ENCODE measurements around the gene SCUBE3.

Gene SCUBE3

DNA sequence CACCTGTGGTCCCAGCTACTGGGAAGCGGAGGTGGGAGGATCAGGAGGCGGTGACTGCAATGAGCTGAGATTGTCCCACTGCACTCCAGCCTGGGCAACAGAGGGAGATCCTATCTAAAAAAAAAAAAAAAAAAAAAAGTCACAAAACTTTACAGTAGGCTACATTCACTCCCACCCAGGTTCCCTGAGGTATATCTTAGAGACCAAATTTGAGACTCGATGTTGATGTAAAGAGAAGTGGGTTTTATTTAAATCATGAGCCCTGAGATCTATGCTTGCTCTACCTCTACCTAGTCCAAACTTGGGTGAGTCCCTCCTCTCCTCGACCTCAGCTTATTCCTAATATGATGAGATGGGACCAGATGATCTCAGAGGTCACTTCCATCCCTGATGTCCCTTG lies 75.1 kb downstream of the SCUBE3 start:
- Histone ChIP-seq H3K79me2 (ENCODE audit: control insufficient read depth, insufficient read depth, low read length, poor library complexity) (no peaks in the 10 kb centered on the region), H3K4me1 (ENCODE audit: control insufficient read depth in 1 of 2, insufficient read depth in 2 of 2, low read length in 2 of 2) (no peaks in the 10 kb centered on the region), H3K14ac (ENCODE audit: low read length) (no peak overlapping the region), H4K91ac (ENCODE audit: low read depth, low read length) (no peak overlapping the region), H2AFZ (ENCODE audit: insufficient read depth, low read length, poor library complexity) (no peak overlapping the region), H3K23ac (ENCODE audit: low read length) (no peak overlapping the region), H3K79me1 (ENCODE audit: low read length) (no peaks in the 10 kb centered on the region), H3K27ac (ENCODE audit: low read depth, low read length) (no peak overlapping the region), H2BK120ac (ENCODE audit: insufficient read depth, low read length, poor library complexity) (no peak overlapping the region), H3K4ac (ENCODE audit: low read depth, low read length) (no peak overlapping the region), H3K9ac (ENCODE audit: low read length) (no peak overlapping the region), H3K18ac (ENCODE audit: low read length) (no peak overlapping the region), H3K27me3 (ENCODE audit: insufficient read depth, low read length) (no peaks in the 10 kb centered on the region), H3K4me3 (ENCODE audit: low read depth, low read length) (no peak overlapping the region), H4K12ac (ENCODE audit: low read depth, low read length) (no peak overlapping the region), H3K4me2 (ENCODE audit: low read length) (no peak overlapping the region), H3K36me3 (ENCODE audit: control insufficient read depth in 1 of 2, insufficient read depth in 2 of 2, low read length in 2 of 2) (peaks cover 38 to 45% of the 10 kb centered on the region in 2 experiments), H2BK5ac (ENCODE audit: low read depth, low read length, poor library complexity) (no peak overlapping the region), H2AK5ac (ENCODE audit: low read length) (no peak overlapping the region), H4K8ac (ENCODE audit: low read depth, low read length) (no peak overlapping the region), H2BK12ac (ENCODE audit: low read length) (no peak overlapping the region), H3K9me3 (ENCODE audit: insufficient read depth, low read depth, low read length) (peaks cover 2% of the 10 kb centered on the region)
- no peak for DNase-seq
- no CpG with 5 or more reads among the region's 4 CpGs for whole genome bisulfite sequencing (ENCODE audit: extremely low coverage, insufficient coverage, insufficient read length)

- Histone ChIP-seq H2AK5ac (ENCODE audit: low read length) (no peak overlapping the region), H4K91ac (ENCODE audit: low read depth, low read length) (no peak overlapping the region), H2BK120ac (ENCODE audit: insufficient read depth, low read length, poor library complexity) (no peak overlapping the region), H3K4me3 (ENCODE audit: low read depth, low read length) (peak overlapping the region; percentile 8), H3K4me2 (ENCODE audit: low read length) (no peak overlapping the region), H3K79me1 (ENCODE audit: low read length) (no peaks in the 10 kb centered on the region), H4K8ac (ENCODE audit: low read depth, low read length) (no peak overlapping the region), H3K79me2 (ENCODE audit: control insufficient read depth, insufficient read depth, low read length, poor library complexity) (no peaks in the 10 kb centered on the region), H3K27me3 (ENCODE audit: insufficient read depth, low read length) (no peaks in the 10 kb centered on the region), H3K4me1 (ENCODE audit: control insufficient read depth in 1 of 2, insufficient read depth in 2 of 2, low read length in 2 of 2) (no peaks in the 10 kb centered on the region), H2BK5ac (ENCODE audit: low read depth, low read length, poor library complexity) (no peak overlapping the region), H2AFZ (ENCODE audit: insufficient read depth, low read length, poor library complexity) (no peak overlapping the region), H3K9ac (ENCODE audit: low read length) (no peak overlapping the region), H2BK12ac (ENCODE audit: low read length) (no peak overlapping the region), H4K12ac (ENCODE audit: low read depth, low read length) (no peak overlapping the region), H3K18ac (ENCODE audit: low read length) (no peak overlapping the region), H3K4ac (ENCODE audit: low read depth, low read length) (no peak overlapping the region), H3K23ac (ENCODE audit: low read length) (no peak overlapping the region), H3K36me3 (ENCODE audit: control insufficient read depth in 1 of 2, insufficient read depth in 2 of 2, low read length in 2 of 2) (peaks cover 43 to 46% of the 10 kb centered on the region in 2 experiments), H3K9me3 (ENCODE audit: insufficient read depth, low read depth, low read length) (peaks cover 2% of the 10 kb centered on the region), H3K27ac (ENCODE audit: low read depth, low read length) (no peak overlapping the region), H3K14ac (ENCODE audit: low read length) (no peak overlapping the region)
- WGBS (ENCODE audit: extremely low coverage, insufficient coverage, insufficient read length), result no CpG with 5 or more reads among the region's 13 CpGs
- no peak for DNase-seq
Measured at GRCh38 chr6:35291491-35291890, 77.7 kb downstream of the SCUBE3 start.

- DNase-seq, result no peak
Measured at GRCh38 chr6:35292494-35292893, 78.7 kb downstream of the SCUBE3 start.

DNA sequence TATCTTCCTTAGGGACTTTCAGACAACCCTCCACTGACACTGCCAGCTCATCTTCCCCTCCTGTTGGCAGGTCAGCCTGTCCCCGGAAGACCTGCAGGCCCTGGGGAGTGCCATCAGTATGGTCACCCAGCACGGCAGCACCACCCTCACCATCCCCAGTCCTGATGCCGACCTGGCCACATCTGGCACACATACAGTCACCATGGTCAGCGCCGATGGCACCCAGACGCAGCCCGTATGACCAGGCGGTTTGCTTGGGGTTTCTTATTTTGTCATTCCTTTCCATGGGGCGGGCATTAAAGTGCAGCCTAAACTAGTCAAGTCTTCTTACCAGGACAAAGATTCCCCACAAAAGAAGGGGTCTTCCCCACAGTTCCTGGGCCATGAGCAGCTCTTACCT lies 79.9 kb downstream of the SCUBE3 start:
- peaks cover 3% of the 10 kb centered on the region for H3K79me2 ChIP-seq (ENCODE audit: control insufficient read depth, insufficient read depth, low read length, poor library complexity)
- H2BK120ac ChIP-seq (ENCODE audit: insufficient read depth, low read length, poor library complexity), result no peak overlapping the region
- H3K4me2 ChIP-seq (ENCODE audit: low read length), result no peak overlapping the region
- H3K27me3 ChIP-seq (ENCODE audit: insufficient read depth, low read length), result no peaks in the 10 kb centered on the region
- H3K4me3 ChIP-seq (ENCODE audit: low read depth, low read length), result no peak overlapping the region
- no peak overlapping the region for H2BK5ac ChIP-seq (ENCODE audit: low read depth, low read length, poor library complexity)
- no peak overlapping the region for H3K23ac ChIP-seq (ENCODE audit: low read length)
- no peak overlapping the region for H3K27ac ChIP-seq (ENCODE audit: low read depth, low read length)
- H3K9me3 ChIP-seq (ENCODE audit: insufficient read depth, low read depth, low read length), result peaks cover 2% of the 10 kb centered on the region
- H3K9ac ChIP-seq (ENCODE audit: low read length), result no peak overlapping the region
- H2AK5ac ChIP-seq (ENCODE audit: low read length), result no peak overlapping the region
- H4K91ac ChIP-seq (ENCODE audit: low read depth, low read length), result no peak overlapping the region
- peaks cover 33 to 35% of the 10 kb centered on the region in 2 experiments for H3K36me3 ChIP-seq (ENCODE audit: control insufficient read depth in 1 of 2, insufficient read depth in 2 of 2, low read length in 2 of 2)
- no peak for DNase-seq
- H3K18ac ChIP-seq (ENCODE audit: low read length), result no peak overlapping the region
- H3K14ac ChIP-seq (ENCODE audit: low read length), result no peak overlapping the region
- H3K4ac ChIP-seq (ENCODE audit: low read depth, low read length), result no peak overlapping the region
- peaks cover 7 to 8% of the 10 kb centered on the region in 2 experiments for H3K4me1 ChIP-seq (ENCODE audit: control insufficient read depth in 1 of 2, insufficient read depth in 2 of 2, low read length in 2 of 2)
- H4K12ac ChIP-seq (ENCODE audit: low read depth, low read length), result no peak overlapping the region
- H4K8ac ChIP-seq (ENCODE audit: low read depth, low read length), result no peak overlapping the region
- H2BK12ac ChIP-seq (ENCODE audit: low read length), result no peak overlapping the region
- H3K79me1 ChIP-seq (ENCODE audit: low read length), result peaks cover 4% of the 10 kb centered on the region
- no peak overlapping the region for H2AFZ ChIP-seq (ENCODE audit: insufficient read depth, low read length, poor library complexity)
- WGBS (ENCODE audit: extremely low coverage, insufficient coverage, insufficient read length), result no CpG with 5 or more reads among the region's 9 CpGs

More at GRCh38 chr6:35292494-35292893, 78.7 kb downstream of the SCUBE3 start:
- H4K8ac ChIP-seq (ENCODE audit: low read depth, low read length), result no peak overlapping the region
- H3K27me3 ChIP-seq (ENCODE audit: insufficient read depth, low read length), result no peaks in the 10 kb centered on the region
- no peak overlapping the region for H4K91ac ChIP-seq (ENCODE audit: low read depth, low read length)
- no peak overlapping the region for H2BK5ac ChIP-seq (ENCODE audit: low read depth, low read length, poor library complexity)
- H3K4ac ChIP-seq (ENCODE audit: low read depth, low read length), result no peak overlapping the region
- H3K9ac ChIP-seq (ENCODE audit: low read length), result no peak overlapping the region
- no peak overlapping the region for H4K12ac ChIP-seq (ENCODE audit: low read depth, low read length)
- no peak overlapping the region for H3K23ac ChIP-seq (ENCODE audit: low read length)
- H3K9me3 ChIP-seq (ENCODE audit: insufficient read depth, low read depth, low read length), result peaks cover 2% of the 10 kb centered on the region
- H3K27ac ChIP-seq (ENCODE audit: low read depth, low read length), result no peak overlapping the region
- H3K36me3 ChIP-seq (ENCODE audit: control insufficient read depth in 1 of 2, insufficient read depth in 2 of 2, low read length in 2 of 2), result peaks cover 42 to 43% of the 10 kb centered on the region in 2 experiments
- no peak overlapping the region for H2AFZ ChIP-seq (ENCODE audit: insufficient read depth, low read length, poor library complexity)
- no peaks in the 10 kb centered on the region for H3K79me2 ChIP-seq (ENCODE audit: control insufficient read depth, insufficient read depth, low read length, poor library complexity)
- H3K4me2 ChIP-seq (ENCODE audit: low read length), result no peak overlapping the region
- H3K18ac ChIP-seq (ENCODE audit: low read length), result no peak overlapping the region
- no peak overlapping the region for H2BK12ac ChIP-seq (ENCODE audit: low read length)
- H2BK120ac ChIP-seq (ENCODE audit: insufficient read depth, low read length, poor library complexity), result no peak overlapping the region
- H3K79me1 ChIP-seq (ENCODE audit: low read length), result no peaks in the 10 kb centered on the region
- WGBS (ENCODE audit: extremely low coverage, insufficient coverage, insufficient read length), result no CpG with 5 or more reads among the region's 15 CpGs
- peak overlapping the region; percentile 37 for H3K4me3 ChIP-seq (ENCODE audit: low read depth, low read length)
- H2AK5ac ChIP-seq (ENCODE audit: low read length), result no peak overlapping the region
- H3K4me1 ChIP-seq (ENCODE audit: control insufficient read depth in 1 of 2, insufficient read depth in 2 of 2, low read length in 2 of 2), result no peaks in the 10 kb centered on the region
- no peak overlapping the region for H3K14ac ChIP-seq (ENCODE audit: low read length)

Measured in trophoblast cell (in vitro differentiated cells and primary cell).